GM23338 (cell line): ENCODE results near the gene GSC2.

Source experiments
- CREB1 ChIP-seq: fragments of 250-450 bp; sonication (Bioruptor Pico); IDR thresholded peaks from 2 replicates; pipeline ENCODE4 v1.5.0; 2020; ENCODE audit warnings: low read depth, mild to moderate bottlenecking, moderate library complexity
- CTCF ChIP-seq, 2 experiments: fragments of 200-600 bp in 1 of 2; sonication (generic) in 1 of 2; conservative IDR thresholded peaks; 2 replicates each; pipeline versions ENCODE4 v1.5.1 to v1.6.1; 2016 to 2017; ENCODE audit warnings: antibody characterized with exemption in 2 of 2, low read depth in 2 of 2, mild to moderate bottlenecking in 2 of 2, moderate library complexity in 1 of 2
- ETS1 ChIP-seq: IDR thresholded peaks from 2 replicates; pipeline ENCODE4 v1.6.1; 2016; ENCODE audit warnings: antibody characterized with exemption
- EZH2 ChIP-seq: fragments of 200-600 bp; sonication (generic); IDR thresholded peaks from one replicate; pipeline ENCODE4 v1.8.0; 2017; ENCODE audit warnings: antibody characterized with exemption, mild to moderate bottlenecking, low read depth; ENCODE audit not compliant: unreplicated experiment
- EZH2phosphoT487 ChIP-seq: fragments of 200-600 bp; sonication (generic); IDR thresholded peaks from one replicate; pipeline ENCODE4 v1.8.1; 2018; ENCODE audit warnings: antibody characterized with exemption; ENCODE audit not compliant: unreplicated experiment
- JUNB ChIP-seq: IDR thresholded peaks from one replicate; pipeline ENCODE4 v1.6.1; 2016; ENCODE audit warnings: antibody characterized with exemption; ENCODE audit not compliant: unreplicated experiment
- POLR2AphosphoS5 ChIP-seq: IDR thresholded peaks from 2 replicates; pipeline ENCODE4 v1.6.1; 2016; ENCODE audit warnings: antibody characterized with exemption, low read depth
- ZNF331 ChIP-seq: fragments of 250-450 bp; sonication (Bioruptor Pico); IDR thresholded peaks from 2 replicates; pipeline ENCODE4 v1.5.0; 2020; ENCODE audit warnings: low read depth, mild to moderate bottlenecking, moderate library complexity
- TF ChIP-seq, protein P1 (sequence below): IDR thresholded peaks from one replicate; pipeline ENCODE4 v1.6.1; 2018; ENCODE audit warnings: antibody characterized with exemption; ENCODE audit not compliant: unreplicated experiment

DNA sequence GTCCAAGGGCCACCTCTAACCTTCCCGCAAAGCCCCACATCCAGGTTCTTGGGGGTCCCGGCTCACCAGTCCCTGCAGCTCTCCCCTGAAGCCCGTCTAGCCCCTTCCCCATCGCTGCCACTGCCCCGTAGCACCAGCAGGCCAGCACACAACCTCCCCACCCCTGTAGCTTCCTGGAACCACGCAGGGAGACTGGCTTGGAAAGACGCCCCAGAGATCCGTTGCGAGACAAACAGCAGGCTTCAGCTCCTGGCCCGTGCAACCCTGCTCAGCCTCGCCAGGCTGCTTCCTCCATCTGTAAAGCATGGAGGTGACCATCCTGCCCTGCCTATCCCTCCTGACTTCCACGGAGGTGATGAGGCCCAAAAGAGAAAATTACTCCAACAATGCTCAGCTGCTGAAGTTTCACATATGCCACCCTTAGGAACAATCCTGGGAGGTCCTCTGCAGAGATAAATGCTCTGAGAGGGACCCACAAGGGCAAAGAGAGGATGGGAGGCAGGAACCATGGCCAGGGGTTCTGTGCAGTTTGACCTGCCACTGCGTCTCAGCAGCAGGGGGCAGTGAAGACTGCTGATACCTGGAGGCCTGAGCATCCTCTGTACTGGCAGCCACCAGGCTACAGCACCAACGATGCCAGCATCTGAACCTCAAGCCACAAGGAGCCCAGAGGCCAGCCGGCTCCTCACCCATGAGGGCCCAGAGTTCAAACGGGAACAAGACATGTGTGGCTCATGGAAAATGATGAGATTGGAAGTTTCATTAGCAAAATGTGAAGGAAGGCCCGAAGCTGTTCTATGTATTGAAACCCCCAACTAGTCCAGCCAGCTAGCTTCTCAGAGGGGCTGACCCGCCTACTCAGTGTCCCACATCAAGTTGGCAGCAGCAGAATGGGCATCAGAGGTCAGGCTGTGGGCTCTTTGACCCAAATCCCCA lies 44.0 kb downstream of the GSC2 start:
- TF ChIP-seq CTCF (conservative IDR thresholded peaks at IDR 0.05; ENCODE audit: low read depth in 2 of 2) (peak; percentile 48 to 64), EZH2 (no peak), POLR2AphosphoS5 (no peak), JUNB (no peak), CREB1 (CRISPR knock-in tag) (no peak), EZH2phosphoT487 (no peak), ETS1 (no peak), ZNF331 (CRISPR knock-in tag) (no peak)
- TF ChIP-seq, protein P1, sequence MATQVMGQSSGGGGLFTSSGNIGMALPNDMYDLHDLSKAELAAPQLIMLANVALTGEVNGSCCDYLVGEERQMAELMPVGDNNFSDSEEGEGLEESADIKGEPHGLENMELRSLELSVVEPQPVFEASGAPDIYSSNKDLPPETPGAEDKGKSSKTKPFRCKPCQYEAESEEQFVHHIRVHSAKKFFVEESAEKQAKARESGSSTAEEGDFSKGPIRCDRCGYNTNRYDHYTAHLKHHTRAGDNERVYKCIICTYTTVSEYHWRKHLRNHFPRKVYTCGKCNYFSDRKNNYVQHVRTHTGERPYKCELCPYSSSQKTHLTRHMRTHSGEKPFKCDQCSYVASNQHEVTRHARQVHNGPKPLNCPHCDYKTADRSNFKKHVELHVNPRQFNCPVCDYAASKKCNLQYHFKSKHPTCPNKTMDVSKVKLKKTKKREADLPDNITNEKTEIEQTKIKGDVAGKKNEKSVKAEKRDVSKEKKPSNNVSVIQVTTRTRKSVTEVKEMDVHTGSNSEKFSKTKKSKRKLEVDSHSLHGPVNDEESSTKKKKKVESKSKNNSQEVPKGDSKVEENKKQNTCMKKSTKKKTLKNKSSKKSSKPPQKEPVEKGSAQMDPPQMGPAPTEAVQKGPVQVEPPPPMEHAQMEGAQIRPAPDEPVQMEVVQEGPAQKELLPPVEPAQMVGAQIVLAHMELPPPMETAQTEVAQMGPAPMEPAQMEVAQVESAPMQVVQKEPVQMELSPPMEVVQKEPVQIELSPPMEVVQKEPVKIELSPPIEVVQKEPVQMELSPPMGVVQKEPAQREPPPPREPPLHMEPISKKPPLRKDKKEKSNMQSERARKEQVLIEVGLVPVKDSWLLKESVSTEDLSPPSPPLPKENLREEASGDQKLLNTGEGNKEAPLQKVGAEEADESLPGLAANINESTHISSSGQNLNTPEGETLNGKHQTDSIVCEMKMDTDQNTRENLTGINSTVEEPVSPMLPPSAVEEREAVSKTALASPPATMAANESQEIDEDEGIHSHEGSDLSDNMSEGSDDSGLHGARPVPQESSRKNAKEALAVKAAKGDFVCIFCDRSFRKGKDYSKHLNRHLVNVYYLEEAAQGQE: no peak
